HEK293T (cell line): ENCODE results near the gene ZSWIM7.

Source experiments
- FOXA1 ChIP-seq: fragments of 450-650 bp; IDR thresholded peaks from 2 replicates; pipeline ENCODE4 v1.6.1; 2016; ENCODE audit warnings: mild to moderate bottlenecking
- FOXM1 ChIP-seq: fragments of 450-650 bp; IDR thresholded peaks from 2 replicates; pipeline ENCODE4 v1.6.1; 2017; ENCODE audit warnings: mild to moderate bottlenecking, borderline replicate concordance
- NFRKB ChIP-seq: fragments of 450-650 bp; IDR thresholded peaks from 2 replicates; pipeline ENCODE4 v1.6.1; 2016; ENCODE audit warnings: mild to moderate bottlenecking, moderate library complexity
- TARDBP ChIP-seq: fragments of 450-650 bp; IDR thresholded peaks from 2 replicates; pipeline ENCODE4 v1.6.1; 2016

GRCh38 chr17:16033729-16034349 is 34.3 kb upstream of the ZSWIM7 start:
- TF ChIP-seq FOXM1 (no peak), FOXA1 (no peak), TARDBP (no peak), NFRKB (no peak)
